HG03520 (cell line): ENCODE results near the gene COX11.

Source experiments
- ATAC-seq: cut with Tn5 transposase; IDR thresholded peaks from one replicate; pipeline ENCODE4 v1.9.1; 2021; ENCODE audit warnings: mild to moderate bottlenecking, moderate library complexity; ENCODE audit not compliant: unreplicated experiment

The COX11 gene

GRCh38 chr17:54968988-54969332 is 506 bp upstream of the COX11 start:
- peak; percentile 23 for ATAC-seq

DNA sequence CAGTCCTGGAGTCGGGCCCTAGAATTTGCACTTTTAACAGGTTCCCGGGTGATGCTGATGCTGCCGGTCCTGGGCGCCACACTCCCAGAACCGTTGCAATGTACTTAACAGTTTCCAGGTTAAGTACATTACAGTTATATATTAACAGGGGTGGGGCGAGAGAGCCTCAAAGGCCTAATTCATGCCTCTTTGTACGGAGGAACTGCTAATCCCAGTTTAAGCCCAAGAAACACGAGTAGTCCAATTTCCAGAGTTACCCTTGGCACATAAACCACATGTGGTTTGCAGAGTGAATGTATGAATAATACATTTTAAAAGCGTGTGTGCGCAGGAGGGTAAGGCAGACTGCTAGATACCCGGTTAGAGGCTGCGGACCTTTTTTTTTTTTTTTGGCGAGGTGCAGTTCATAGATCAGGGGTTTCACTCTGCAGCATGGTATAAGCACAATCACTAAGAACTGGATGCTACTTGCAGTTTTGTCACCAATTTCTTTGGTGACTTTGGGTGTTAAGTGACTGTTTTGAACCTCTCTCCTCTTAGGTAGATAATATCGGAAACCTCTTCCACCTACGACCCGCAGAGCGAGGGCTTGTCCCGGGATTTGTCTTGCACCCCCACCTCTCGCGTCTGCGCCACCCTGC is 713 bp downstream of the COX11 start:
- ATAC-seq: peak; percentile 22

GRCh38 chr17:54956791-54957190 is 11.7 kb downstream of the COX11 start:
- ATAC-seq: no peak

DNA sequence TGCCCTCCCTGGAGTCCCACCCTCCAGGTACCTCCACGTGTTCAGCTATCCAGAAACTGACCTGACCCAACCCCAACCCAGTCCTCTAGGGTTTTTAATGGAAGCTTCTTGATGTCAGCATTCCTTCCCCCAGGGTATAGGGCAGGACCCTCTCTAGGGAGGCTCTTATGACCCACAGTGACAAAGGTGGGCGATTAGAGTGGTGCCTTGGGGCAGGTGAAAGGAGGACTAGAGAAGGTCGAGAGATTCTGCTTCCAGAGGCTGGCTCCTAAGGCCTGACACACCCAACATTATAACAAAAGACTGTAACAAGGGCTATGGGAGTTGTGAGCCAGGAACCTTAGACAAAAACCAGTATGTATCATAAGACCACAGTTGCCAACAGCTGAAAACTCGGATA is 17.2 kb downstream of the COX11 start:
- no peak for ATAC-seq

DNA sequence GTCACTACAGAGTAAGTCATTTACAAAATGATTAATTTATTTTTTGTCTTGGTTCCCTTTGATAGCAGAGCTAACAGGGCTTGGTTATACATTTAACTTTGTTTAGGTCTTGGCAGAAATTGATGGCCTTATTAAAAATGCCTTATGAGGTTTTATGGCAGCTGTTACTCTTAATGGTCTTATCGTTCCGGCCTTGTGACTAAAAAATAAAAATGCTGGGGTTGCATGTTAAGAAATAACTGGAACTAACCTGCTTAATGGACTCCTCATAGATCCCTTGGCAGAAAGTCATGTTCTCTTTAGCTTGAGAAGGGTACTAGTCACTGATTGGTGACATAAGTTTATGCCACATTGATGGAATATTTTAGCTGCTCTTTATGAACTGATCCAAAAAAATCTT is 18.3 kb downstream of the COX11 start:
- no peak for ATAC-seq

DNA sequence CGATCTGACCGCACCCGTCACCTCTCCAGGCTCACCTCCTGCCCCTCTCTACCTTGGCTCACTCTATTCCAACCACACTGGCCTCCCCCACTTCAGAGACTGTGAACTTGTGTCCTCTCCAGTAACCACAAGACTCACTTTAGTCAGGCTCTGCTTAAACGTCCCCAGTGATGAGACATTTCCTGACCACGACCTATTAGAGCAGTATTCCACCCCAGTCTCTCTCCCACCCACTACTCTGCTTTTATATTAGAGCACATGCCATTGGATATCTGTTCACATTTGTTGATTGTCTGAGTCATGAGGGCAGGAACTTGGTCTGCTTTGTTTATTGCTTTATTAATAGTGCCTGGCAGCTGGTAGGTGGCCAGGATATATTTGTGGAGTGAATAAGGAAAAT is 20.1 kb downstream of the COX11 start:
- ATAC-seq: no peak

DNA sequence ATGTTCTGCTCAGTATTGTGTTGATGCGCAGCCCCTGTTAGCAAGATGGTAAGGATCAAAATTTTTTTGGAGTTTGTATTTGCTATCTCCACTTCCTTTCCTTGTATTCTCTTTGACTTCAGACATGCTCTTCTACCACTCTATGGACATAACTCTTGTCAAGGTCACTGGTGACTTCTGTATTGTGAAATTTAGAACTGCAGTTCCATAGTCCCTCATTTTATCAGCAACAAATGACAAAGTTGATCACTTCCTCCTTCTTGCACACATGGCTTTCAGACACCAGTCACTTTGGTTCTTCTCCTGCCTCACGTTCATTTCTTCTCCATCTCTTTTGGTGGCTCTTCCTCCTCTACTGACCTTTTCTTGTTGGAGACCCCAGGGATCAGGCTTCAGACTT is 21.1 kb downstream of the COX11 start:
- no peak for ATAC-seq

- ATAC-seq: no peak
Observed at GRCh38 chr17:54945671-54946070, 22.8 kb downstream of the COX11 start.

- ATAC-seq: no peak
Observed at GRCh38 chr17:54945231-54945630, 23.2 kb downstream of the COX11 start.

DNA sequence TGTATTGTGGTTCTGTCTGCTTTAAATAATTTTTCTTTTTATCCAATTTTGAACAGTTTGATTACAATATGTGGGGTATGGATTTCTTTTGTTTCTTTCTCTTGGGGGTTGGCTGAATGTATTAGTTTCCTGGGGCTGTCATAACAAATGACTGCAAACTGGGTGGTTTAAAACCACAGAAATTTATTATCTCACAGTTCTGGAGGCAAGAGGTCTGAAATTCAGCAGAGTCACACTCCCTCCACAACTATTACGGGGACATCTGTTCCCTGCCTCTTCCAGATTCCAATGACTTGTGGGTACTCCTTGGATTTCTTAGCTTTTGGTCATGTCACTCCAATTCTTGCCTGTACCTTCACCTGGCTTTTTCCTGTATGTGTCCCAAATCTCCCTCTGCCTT is 23.7 kb downstream of the COX11 start:
- ATAC-seq: no peak

GRCh38 chr17:54941285-54941684 is 27.2 kb downstream of the COX11 start:
- no peak for ATAC-seq

DNA sequence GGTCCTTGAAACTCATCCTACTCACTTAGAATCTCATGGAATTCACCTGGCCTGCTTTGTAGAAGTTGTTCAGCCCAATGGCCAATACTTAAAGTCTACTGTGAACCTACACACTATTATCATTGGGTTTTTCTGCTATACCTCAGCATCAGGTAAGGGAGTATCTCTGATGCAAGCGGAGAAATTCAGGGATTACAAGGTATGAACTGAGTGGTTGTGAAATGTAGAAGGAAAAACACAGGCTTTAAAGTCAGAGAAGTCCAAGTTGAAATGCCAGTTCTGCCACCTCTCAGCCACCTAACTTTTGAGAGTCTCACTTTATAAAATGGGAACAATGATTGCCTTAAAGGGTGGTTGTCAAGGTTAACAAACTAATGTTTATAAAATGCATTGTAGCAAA is 31.0 kb downstream of the COX11 start:
- no peak for ATAC-seq

DNA sequence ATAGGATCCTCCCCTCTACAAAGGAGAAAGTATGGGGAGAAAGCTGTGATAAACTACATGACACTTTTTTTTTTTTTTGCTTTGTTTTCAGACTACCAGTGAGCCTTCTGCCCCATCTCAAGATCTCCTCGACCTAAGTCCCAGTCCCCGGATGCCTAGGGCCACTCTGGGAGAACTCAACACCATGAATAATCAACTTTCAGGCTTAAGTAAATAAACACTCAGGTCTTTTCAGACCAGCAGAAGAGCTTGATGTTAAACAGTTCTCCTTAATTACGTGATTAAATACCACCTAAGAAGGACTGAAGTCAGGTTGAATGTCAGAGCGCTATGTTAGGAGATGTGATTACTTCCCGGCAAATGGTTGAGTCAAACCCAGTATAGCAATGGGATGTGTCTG is 31.4 kb downstream of the COX11 start:
- ATAC-seq: no peak

- no peak for ATAC-seq
Observed at GRCh38 chr17:54935471-54935870, 33.0 kb downstream of the COX11 start.

- no peak for ATAC-seq
Observed at GRCh38 chr17:54933921-54934320, 34.5 kb downstream of the COX11 start.

- no peak for ATAC-seq
Observed at GRCh38 chr17:54932711-54933110, 35.7 kb downstream of the COX11 start.

GRCh38 chr17:54927525-54927924 is 40.9 kb downstream of the COX11 start:
- ATAC-seq: no peak

DNA sequence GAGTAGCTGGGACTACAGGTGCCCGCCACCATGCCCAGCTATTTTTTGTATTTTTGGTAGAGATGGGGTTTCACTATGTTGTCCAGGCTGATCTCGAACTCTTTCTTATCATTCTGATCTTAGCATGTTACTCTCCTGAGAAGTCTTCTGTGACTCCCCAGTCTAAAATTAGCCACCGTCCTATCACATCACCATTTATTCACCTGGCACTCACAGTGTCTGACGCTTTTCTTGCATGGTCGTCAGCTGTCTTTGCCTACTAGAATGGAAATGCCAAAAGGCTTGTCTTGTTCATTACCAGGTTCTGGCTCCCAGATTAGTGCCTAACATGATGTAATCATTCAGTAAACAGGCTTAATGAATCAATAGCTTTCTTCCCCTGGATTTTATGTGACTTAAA is 44.0 kb downstream of the COX11 start:
- ATAC-seq: no peak

GRCh38 chr17:54920819-54921218 is 47.6 kb downstream of the COX11 start:
- no peak for ATAC-seq

- no peak for ATAC-seq
Observed at GRCh38 chr17:54919425-54919824, 49.0 kb downstream of the COX11 start.

GRCh38 chr17:54916721-54917120 is 51.7 kb downstream of the COX11 start:
- no peak for ATAC-seq
